Erythroblast (primary cell): ENCODE data around the gene RTP5.

Experiments used
- GATA1 ChIP-seq: IDR thresholded peaks from 2 replicates; pipeline ENCODE4 v1.6.1; 2011; ENCODE audit warnings: low read depth, mild to moderate bottlenecking, control low read depth, low read length, moderate library complexity
- POLR2A ChIP-seq: IDR thresholded peaks from 2 replicates; pipeline ENCODE4 v1.6.1; 2011; ENCODE audit warnings: mild to moderate bottlenecking, low read length

- TF ChIP-seq POLR2A (no peak), GATA1 (no peak)
Measured at GRCh38 chr2:241859017-241859435, 10.5 kb upstream of the RTP5 start.
